ENCODE results near the gene NAB2.
"Not testable (repeated sequence)": the region's sequence is repeated elsewhere in the genome, so short reads cannot be mapped to it uniquely, and the experiment has no call there.

NAB2 gene

GRCh38 chr12:57119294-57120085, 30.6 kb downstream of the NAB2 start:
- Histone ChIP-seq H3K27me3 (ENCODE audit: control insufficient read depth, insufficient read depth, low read length) (no peaks in the 10 kb centered on the region; the same call in 1 of the 2 replicates), H3K4me3 (ENCODE audit: low read depth, low read length) (no peak overlapping the region), H3K9ac (ENCODE audit: low read depth, low read length) (no peak overlapping the region), H3K27ac (ENCODE audit: low read depth, low read length) (no peak overlapping the region), H3K9me3 (ENCODE audit: control insufficient read depth, insufficient read depth, low read length) (no peaks in the 10 kb centered on the region), H3K4me1 (ENCODE audit: control insufficient read depth, insufficient read depth, low read length) (peaks cover 1% of the 10 kb centered on the region; the same call in 1 of the 2 replicates), H3K36me3 (ENCODE audit: control insufficient read depth, insufficient read depth, low read length) (no peaks in the 10 kb centered on the region)

DNA sequence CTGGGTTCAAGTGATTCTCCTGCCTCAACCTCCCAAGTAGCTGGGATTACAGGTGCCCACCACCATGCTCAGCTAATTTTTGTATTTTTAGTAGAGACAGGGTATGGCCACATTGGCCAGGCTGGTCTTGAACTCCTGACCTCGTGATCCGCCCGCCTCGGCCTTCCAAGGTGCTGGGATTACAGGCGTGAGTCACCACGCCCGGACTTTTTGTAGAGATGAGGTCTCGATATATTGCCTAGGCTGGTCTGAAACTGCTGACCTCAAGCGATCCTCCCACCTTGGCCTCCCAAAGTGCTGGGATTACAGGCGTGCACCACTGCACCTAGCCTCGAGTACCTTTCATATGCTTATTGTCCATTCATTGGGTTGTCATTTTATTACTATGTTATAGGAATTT, 31.8 kb downstream of the NAB2 start:
- not testable (repeated sequence) for H3K4me3 ChIP-seq (ENCODE audit: low read depth, low read length); H3K27ac ChIP-seq (ENCODE audit: low read depth, low read length); H3K9me3 ChIP-seq (ENCODE audit: control insufficient read depth, insufficient read depth, low read length); H3K27me3 ChIP-seq (ENCODE audit: control insufficient read depth, insufficient read depth, low read length); H3K4me1 ChIP-seq (ENCODE audit: control insufficient read depth, insufficient read depth, low read length); H3K9ac ChIP-seq (ENCODE audit: low read depth, low read length); H3K36me3 ChIP-seq (ENCODE audit: control insufficient read depth, insufficient read depth, low read length)

DNA sequence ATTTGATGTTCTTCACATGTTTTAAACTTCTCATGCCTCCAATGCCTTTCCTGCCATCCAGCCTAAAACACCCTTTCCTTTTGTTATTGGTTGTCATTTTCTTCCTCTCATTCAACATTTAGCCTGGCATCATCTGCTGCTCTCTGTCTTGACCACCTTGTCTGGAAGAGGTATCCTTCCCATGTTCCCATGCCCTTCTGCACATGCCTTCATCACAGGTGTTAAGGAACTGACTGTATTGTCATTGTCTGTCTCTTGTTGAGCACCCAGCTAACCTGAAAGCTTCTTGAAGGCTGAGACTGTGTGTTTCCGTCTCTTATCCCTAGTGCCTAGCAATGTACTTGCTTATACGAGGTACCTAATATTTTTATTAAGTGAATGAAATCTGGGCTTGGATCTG, 34.9 kb downstream of the NAB2 start:
- no peaks in the 10 kb centered on the region for H3K9me3 ChIP-seq (ENCODE audit: control insufficient read depth, insufficient read depth, low read length)
- H3K27me3 ChIP-seq (ENCODE audit: control insufficient read depth, insufficient read depth, low read length) = no peaks in the 10 kb centered on the region
- no peaks in the 10 kb centered on the region for H3K36me3 ChIP-seq (ENCODE audit: control insufficient read depth, insufficient read depth, low read length)
- H3K4me3 ChIP-seq (ENCODE audit: low read depth, low read length) = no peak overlapping the region
- no peak overlapping the region for H3K9ac ChIP-seq (ENCODE audit: low read depth, low read length)
- peaks cover 9% of the 10 kb centered on the region for H3K4me1 ChIP-seq (ENCODE audit: control insufficient read depth, insufficient read depth, low read length)
- no peak overlapping the region for H3K27ac ChIP-seq (ENCODE audit: low read depth, low read length)

- Histone ChIP-seq H3K27ac (ENCODE audit: low read depth, low read length) (no peak overlapping the region), H3K36me3 (ENCODE audit: control insufficient read depth, insufficient read depth, low read length) (no peaks in the 10 kb centered on the region), H3K27me3 (ENCODE audit: control insufficient read depth, insufficient read depth, low read length) (no peaks in the 10 kb centered on the region), H3K9ac (ENCODE audit: low read depth, low read length) (no peak overlapping the region), H3K9me3 (ENCODE audit: control insufficient read depth, insufficient read depth, low read length) (no peaks in the 10 kb centered on the region), H3K4me1 (ENCODE audit: control insufficient read depth, insufficient read depth, low read length) (peaks cover 9% of the 10 kb centered on the region), H3K4me3 (ENCODE audit: low read depth, low read length) (no peak overlapping the region)
Measured at GRCh38 chr12:57124261-57124877, 35.5 kb downstream of the NAB2 start.

GRCh38 chr12:57126061-57126460, 37.1 kb downstream of the NAB2 start:
- no peaks in the 10 kb centered on the region for H3K27me3 ChIP-seq (ENCODE audit: control insufficient read depth, insufficient read depth, low read length)
- H3K4me1 ChIP-seq (ENCODE audit: control insufficient read depth, insufficient read depth, low read length) = peaks cover 22% of the 10 kb centered on the region
- H3K9me3 ChIP-seq (ENCODE audit: control insufficient read depth, insufficient read depth, low read length) = no peaks in the 10 kb centered on the region

DNA sequence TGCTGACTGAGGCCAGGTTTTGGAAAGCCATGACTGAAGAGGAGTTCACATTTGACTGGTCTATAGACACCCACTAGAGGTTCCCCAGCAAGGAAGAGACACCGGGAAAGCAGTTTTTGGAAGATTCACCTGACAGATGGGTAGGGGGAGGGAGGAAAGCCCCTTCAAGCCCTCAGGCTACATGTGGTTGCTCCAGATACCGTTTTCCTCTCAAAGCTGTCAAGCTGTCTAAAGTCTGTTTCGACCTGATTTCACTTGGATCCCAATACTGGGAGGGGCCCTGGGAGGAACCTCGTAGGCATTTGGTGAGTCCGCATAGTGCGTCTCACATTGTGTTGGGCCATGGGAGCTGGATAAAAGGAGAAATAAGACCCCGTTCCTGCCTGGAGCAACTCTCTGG, 37.6 kb downstream of the NAB2 start:
- Histone ChIP-seq H3K4me3 (ENCODE audit: low read depth, low read length) (peak overlapping the region; percentile 91; the same call in 1 of the 2 replicates), H3K27ac (ENCODE audit: low read depth, low read length) (peak overlapping the region; percentile 94), H3K4me1 (ENCODE audit: control insufficient read depth, insufficient read depth, low read length) (peaks cover 27% of the 10 kb centered on the region)

More at GRCh38 chr12:57126061-57126460, 37.1 kb downstream of the NAB2 start:
- Histone ChIP-seq H3K9ac (ENCODE audit: low read depth, low read length) (no peak overlapping the region), H3K36me3 (ENCODE audit: control insufficient read depth, insufficient read depth, low read length) (no peaks in the 10 kb centered on the region), H3K27ac (ENCODE audit: low read depth, low read length) (no peak overlapping the region), H3K4me3 (ENCODE audit: low read depth, low read length) (no peak overlapping the region)

GRCh38 chr12:57127101-57127725, 38.3 kb downstream of the NAB2 start:
- peak overlapping the region; percentile 94 for H3K27ac ChIP-seq (ENCODE audit: low read depth, low read length)
- no peaks in the 10 kb centered on the region for H3K36me3 ChIP-seq (ENCODE audit: control insufficient read depth, insufficient read depth, low read length)
- H3K4me3 ChIP-seq (ENCODE audit: low read depth, low read length) = peak overlapping the region; percentile 91
- no peak overlapping the region for H3K9ac ChIP-seq (ENCODE audit: low read depth, low read length)
- no peaks in the 10 kb centered on the region for H3K9me3 ChIP-seq (ENCODE audit: control insufficient read depth, insufficient read depth, low read length)
- peaks cover 33% of the 10 kb centered on the region for H3K4me1 ChIP-seq (ENCODE audit: control insufficient read depth, insufficient read depth, low read length)
- H3K27me3 ChIP-seq (ENCODE audit: control insufficient read depth, insufficient read depth, low read length) = no peaks in the 10 kb centered on the region

More for the DNA sequence above, 37.6 kb downstream of the NAB2 start:
- Histone ChIP-seq H3K9ac (ENCODE audit: low read depth, low read length) (no peak overlapping the region), H3K27me3 (ENCODE audit: control insufficient read depth, insufficient read depth, low read length) (no peaks in the 10 kb centered on the region), H3K36me3 (ENCODE audit: control insufficient read depth, insufficient read depth, low read length) (no peaks in the 10 kb centered on the region), H3K9me3 (ENCODE audit: control insufficient read depth, insufficient read depth, low read length) (no peaks in the 10 kb centered on the region)

DNA sequence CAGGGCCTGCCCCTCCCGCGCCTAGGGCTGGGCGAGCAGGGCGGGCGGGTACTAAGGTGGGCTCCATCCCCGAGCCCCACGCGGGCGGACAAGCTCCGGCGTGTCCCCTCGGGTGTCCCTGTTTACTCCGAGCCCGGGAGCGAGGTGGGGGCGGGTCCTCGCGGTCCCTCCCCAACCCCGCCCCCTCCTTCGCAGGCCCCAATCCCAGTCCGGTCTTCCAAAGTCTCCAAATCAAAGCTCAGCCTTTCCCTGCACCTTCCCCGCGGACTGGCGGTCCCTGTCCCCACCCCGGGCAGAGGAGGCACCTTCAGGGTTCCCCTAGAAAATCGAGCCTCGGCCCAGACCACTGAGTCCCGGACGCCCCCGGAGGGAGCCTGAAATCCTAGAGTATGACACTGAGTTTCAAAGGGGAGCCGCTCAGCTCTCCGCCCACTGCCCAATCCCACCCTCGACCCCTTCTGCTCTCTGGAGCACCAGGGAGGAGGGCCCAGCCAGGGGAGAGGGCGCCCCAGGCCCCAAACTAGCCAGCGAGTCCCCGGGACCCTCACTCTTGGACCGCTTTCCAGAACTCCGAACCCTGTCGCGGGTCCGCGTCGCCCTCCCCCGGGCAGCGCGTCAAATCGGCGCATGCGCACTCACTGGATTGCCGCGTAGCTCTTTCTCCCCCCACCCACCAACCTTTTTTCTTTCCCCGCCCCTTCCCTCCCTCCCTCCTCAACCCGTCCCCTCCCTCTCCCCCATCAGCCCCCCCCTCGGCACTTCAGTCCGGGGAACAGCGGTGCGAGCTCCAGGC, 39.0 kb downstream of the NAB2 start, which contains the start of gene LRP1:
LRP1 (plus strand) TSS at position 758 of the 793 bp plus-strand sequence. CDS start 482 bp downstream, outside the sequence.
- Histone ChIP-seq H3K9me3 (ENCODE audit: control insufficient read depth, insufficient read depth, low read length) (no peaks in the 10 kb centered on the region), H3K36me3 (ENCODE audit: control insufficient read depth, insufficient read depth, low read length) (no peaks in the 10 kb centered on the region), H3K27me3 (ENCODE audit: control insufficient read depth, insufficient read depth, low read length) (no peaks in the 10 kb centered on the region), H3K27ac (ENCODE audit: low read depth, low read length) (peak within 1 kb of the TSS; percentile 94), H3K9ac (ENCODE audit: low read depth, low read length) (peak within 1 kb of the TSS; percentile 76), H3K4me1 (ENCODE audit: control insufficient read depth, insufficient read depth, low read length) (peaks cover 40% of the 10 kb centered on the region), H3K4me3 (ENCODE audit: low read depth, low read length) (peak within 1 kb of the TSS; percentile 91)

GRCh38 chr12:57128519-57129247, 39.8 kb downstream of the NAB2 start:
- Histone ChIP-seq H3K36me3 (ENCODE audit: control insufficient read depth, insufficient read depth, low read length) (no peaks in the 10 kb centered on the region), H3K4me3 (ENCODE audit: low read depth, low read length) (peak overlapping the region; percentile 91), H3K4me1 (ENCODE audit: control insufficient read depth, insufficient read depth, low read length) (peaks cover 46% of the 10 kb centered on the region), H3K27ac (ENCODE audit: low read depth, low read length) (peak overlapping the region; percentile 94), H3K9ac (ENCODE audit: low read depth, low read length) (peak overlapping the region; percentile 76), H3K27me3 (ENCODE audit: control insufficient read depth, insufficient read depth, low read length) (no peaks in the 10 kb centered on the region), H3K9me3 (ENCODE audit: control insufficient read depth, insufficient read depth, low read length) (no peaks in the 10 kb centered on the region)

GRCh38 chr12:57129321-57129842, 40.5 kb downstream of the NAB2 start:
- Histone ChIP-seq H3K9me3 (ENCODE audit: control insufficient read depth, insufficient read depth, low read length) (no peaks in the 10 kb centered on the region), H3K9ac (ENCODE audit: low read depth, low read length) (peak overlapping the region; percentile 76), H3K27me3 (ENCODE audit: control insufficient read depth, insufficient read depth, low read length) (no peaks in the 10 kb centered on the region), H3K4me1 (ENCODE audit: control insufficient read depth, insufficient read depth, low read length) (peaks cover 53% of the 10 kb centered on the region), H3K36me3 (ENCODE audit: control insufficient read depth, insufficient read depth, low read length) (no peaks in the 10 kb centered on the region), H3K4me3 (ENCODE audit: low read depth, low read length) (peak overlapping the region; percentile 91), H3K27ac (ENCODE audit: low read depth, low read length) (peak overlapping the region; percentile 94)
